GM23338 (cell line): ENCODE measurements around the gene MAST4. TPM values are rescaled to one million over a fixed set of nuclear protein-coding genes. Genes with fewer than 3 reads are reported as not detected.

Experiments used
- ATAC-seq: fragments of 200-7000 bp; cut with Tn5 transposase; 3 replicates; pipeline ENCODE4 v1.9.1; 2020
- DNase-seq: peaks from one replicate; pipeline ENCODE4 v3.0.0-alpha.2; 2015; ENCODE audit warnings: low spot score
- H2AFZ ChIP-seq: fragments of 200-600 bp; sonication (generic); 2 replicates; pipeline ENCODE4 v1.8.0; 2016; ENCODE audit warnings: antibody characterized with exemption, mild to moderate bottlenecking, moderate library complexity
- H3F3A ChIP-seq: fragments of 200-600 bp; sonication (generic); replicated peaks from 2 replicates; pipeline ENCODE4 v1.8.0; 2017; ENCODE audit warnings: antibody characterized with exemption, mixed run types, low read depth
- H3K27ac ChIP-seq: fragments of 200-600 bp; sonication (generic); 2 replicates; pipeline ENCODE4 v1.6.1; 2016; ENCODE audit warnings: low read depth
- H3K27me3 ChIP-seq: fragments of 200-600 bp; sonication (generic); 2 replicates; pipeline ENCODE4 v1.8.0; 2016; ENCODE audit warnings: mild to moderate bottlenecking, mixed run types, moderate library complexity; ENCODE audit not compliant: insufficient read depth
- H3K36me3 ChIP-seq: fragments of 200-600 bp; sonication (generic); 2 replicates; pipeline ENCODE4 v1.8.0; 2016; ENCODE audit warnings: mild to moderate bottlenecking; ENCODE audit not compliant: insufficient read depth
- H3K4me1 ChIP-seq: fragments of 200-600 bp; sonication (generic); 2 replicates; pipeline ENCODE4 v1.8.0; 2016; ENCODE audit warnings: mild to moderate bottlenecking, moderate library complexity; ENCODE audit not compliant: insufficient read depth
- H3K4me2 ChIP-seq: fragments of 200-600 bp; sonication (generic); 2 replicates; pipeline ENCODE4 v1.7.1; 2017; ENCODE audit warnings: mixed run types
- H3K4me3 ChIP-seq: fragments of 200-600 bp; sonication (generic); 2 replicates; pipeline ENCODE4 v1.6.1; 2016; ENCODE audit warnings: mixed run types
- H3K79me2 ChIP-seq: fragments of 200-600 bp; sonication (generic); replicated peaks from 2 replicates; pipeline ENCODE4 v1.8.0; 2017; ENCODE audit warnings: mild to moderate bottlenecking; ENCODE audit not compliant: insufficient read depth
- H3K9me2 ChIP-seq: fragments of 200-600 bp; sonication (generic); 2 replicates; pipeline ENCODE4 v1.8.0; 2017; ENCODE audit not compliant: insufficient read depth
- H4K20me1 ChIP-seq: fragments of 200-600 bp; sonication (generic); replicated peaks from 2 replicates; pipeline ENCODE4 v1.8.0; 2017; ENCODE audit warnings: mild to moderate bottlenecking; ENCODE audit not compliant: insufficient read depth
- H3K27ac Mint-ChIP-seq: 2 replicates; pipeline ENCODE4 v1.8.0; 2020; ENCODE audit warnings: inconsistent platforms, mild to moderate bottlenecking, moderate library complexity, mixed read lengths
- H3K27me3 Mint-ChIP-seq: 3 replicates; pipeline ENCODE4 v1.8.0; 2022; ENCODE audit warnings: low read depth, mild to moderate bottlenecking, moderate library complexity, mixed read lengths, inconsistent platforms; ENCODE audit not compliant: insufficient read depth, poor library complexity
- H3K36me3 Mint-ChIP-seq: 3 replicates; pipeline ENCODE4 v1.8.0; 2021; ENCODE audit warnings: low read depth, mild to moderate bottlenecking, inconsistent platforms, moderate library complexity, mixed read lengths
- H3K4me1 Mint-ChIP-seq: 3 replicates; pipeline ENCODE4 v1.8.0; 2020; ENCODE audit warnings: mild to moderate bottlenecking, inconsistent platforms, mixed read lengths
- H3K4me3 Mint-ChIP-seq: 3 replicates; pipeline ENCODE4 v1.8.0; 2021; ENCODE audit warnings: moderate library complexity, mild to moderate bottlenecking, inconsistent platforms, mixed read lengths
- H3K9me3 Mint-ChIP-seq: 3 replicates; pipeline ENCODE4 v1.8.0; 2020; ENCODE audit warnings: moderate library complexity, mild to moderate bottlenecking, inconsistent platforms, mixed read lengths
- CREB1 ChIP-seq: fragments of 250-450 bp; sonication (Bioruptor Pico); IDR thresholded peaks from 2 replicates; pipeline ENCODE4 v1.5.0; 2020; ENCODE audit warnings: low read depth, mild to moderate bottlenecking, moderate library complexity
- EZH2phosphoT487 ChIP-seq: fragments of 200-600 bp; sonication (generic); IDR thresholded peaks from one replicate; pipeline ENCODE4 v1.8.1; 2018; ENCODE audit warnings: antibody characterized with exemption; ENCODE audit not compliant: unreplicated experiment
- JUNB ChIP-seq: IDR thresholded peaks from one replicate; pipeline ENCODE4 v1.6.1; 2016; ENCODE audit warnings: antibody characterized with exemption; ENCODE audit not compliant: unreplicated experiment
- NANOG ChIP-seq: IDR thresholded peaks from 2 replicates; pipeline ENCODE4 v1.6.1; 2016; ENCODE audit warnings: antibody characterized with exemption, borderline replicate concordance
- POLR2AphosphoS5 ChIP-seq: IDR thresholded peaks from 2 replicates; pipeline ENCODE4 v1.6.1; 2016; ENCODE audit warnings: antibody characterized with exemption, low read depth
- REST ChIP-seq: IDR thresholded peaks from one replicate; pipeline ENCODE4 v1.6.1; 2018; ENCODE audit warnings: antibody characterized with exemption; ENCODE audit not compliant: unreplicated experiment
- ZNF114 ChIP-seq: fragments of 250-450 bp; sonication (Bioruptor Pico); IDR thresholded peaks from 2 replicates; pipeline ENCODE4 v1.5.0; 2020; ENCODE audit warnings: mild to moderate bottlenecking, moderate library complexity
- polyA plus RNA-seq: library from polyadenylated mRNA; unstranded; fragments of >200 nt; fragmentation: Nextera tagmentation; extraction: Ambion mirVana; gene quantifications from 2 replicates; pipeline ENCODE4 v1.2.1, GENCODE V29; 2016
- total RNA-seq: library from RNA; depleted of rRNA; stranded (reverse); fragments of >200 nt; shearing (Covaris generic); gene quantifications from 2 replicates; pipeline ENCODE4 v1.2.3, GENCODE V29; 2014
- TF ChIP-seq, protein P1 (sequence below): IDR thresholded peaks from 2 replicates; pipeline ENCODE4 v1.6.1; 2016; ENCODE audit warnings: antibody characterized with exemption
- TF ChIP-seq, protein P2 (sequence below): fragments of 250-450 bp; sonication (Bioruptor Pico); IDR thresholded peaks from 2 replicates; pipeline ENCODE4 v1.5.0; 2020; ENCODE audit warnings: mild to moderate bottlenecking, moderate library complexity

MAST4 gene
- total and polyA plus RNA-seq, 2 experiments from 2014 or later, result 3.6 to 8.5 TPM

- Histone ChIP-seq H3K4me3 (no peak overlapping the region), H3K79me2 (no peaks in the 10 kb centered on the region), H2AFZ (no peak overlapping the region), H3K4me1 (peaks cover 6% of the 10 kb centered on the region; the same call in 1 of the 2 replicates), H3K4me2 (no peak overlapping the region), H3K27ac (no peak overlapping the region), H3F3A (no peaks in the 10 kb centered on the region), H3K27me3 (no peaks in the 10 kb centered on the region), H3K36me3 (no peaks in the 10 kb centered on the region), H3K9me2 (no peaks in the 10 kb centered on the region), H4K20me1 (no peaks in the 10 kb centered on the region)
- Mint-ChIP-seq H3K4me3 (no peak overlapping the region), H3K4me1 (peaks cover 21% of the 10 kb centered on the region), H3K27ac (no peak overlapping the region), H3K9me3 (no peaks in the 10 kb centered on the region), H3K36me3 (no peaks in the 10 kb centered on the region), H3K27me3 (peaks cover 5% of the 10 kb centered on the region)
- TF ChIP-seq NANOG, result no peak
- TF ChIP-seq, protein P1, sequence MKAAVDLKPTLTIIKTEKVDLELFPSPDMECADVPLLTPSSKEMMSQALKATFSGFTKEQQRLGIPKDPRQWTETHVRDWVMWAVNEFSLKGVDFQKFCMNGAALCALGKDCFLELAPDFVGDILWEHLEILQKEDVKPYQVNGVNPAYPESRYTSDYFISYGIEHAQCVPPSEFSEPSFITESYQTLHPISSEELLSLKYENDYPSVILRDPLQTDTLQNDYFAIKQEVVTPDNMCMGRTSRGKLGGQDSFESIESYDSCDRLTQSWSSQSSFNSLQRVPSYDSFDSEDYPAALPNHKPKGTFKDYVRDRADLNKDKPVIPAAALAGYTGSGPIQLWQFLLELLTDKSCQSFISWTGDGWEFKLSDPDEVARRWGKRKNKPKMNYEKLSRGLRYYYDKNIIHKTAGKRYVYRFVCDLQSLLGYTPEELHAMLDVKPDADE, result no peak
- no peak for TF ChIP-seq JUNB
- TF ChIP-seq CREB1 (CRISPR knock-in tag), result no peak
- no peak for TF ChIP-seq POLR2AphosphoS5
- TF ChIP-seq ZNF114, result no peak
- TF ChIP-seq REST, result no peak
- TF ChIP-seq, protein P2, sequence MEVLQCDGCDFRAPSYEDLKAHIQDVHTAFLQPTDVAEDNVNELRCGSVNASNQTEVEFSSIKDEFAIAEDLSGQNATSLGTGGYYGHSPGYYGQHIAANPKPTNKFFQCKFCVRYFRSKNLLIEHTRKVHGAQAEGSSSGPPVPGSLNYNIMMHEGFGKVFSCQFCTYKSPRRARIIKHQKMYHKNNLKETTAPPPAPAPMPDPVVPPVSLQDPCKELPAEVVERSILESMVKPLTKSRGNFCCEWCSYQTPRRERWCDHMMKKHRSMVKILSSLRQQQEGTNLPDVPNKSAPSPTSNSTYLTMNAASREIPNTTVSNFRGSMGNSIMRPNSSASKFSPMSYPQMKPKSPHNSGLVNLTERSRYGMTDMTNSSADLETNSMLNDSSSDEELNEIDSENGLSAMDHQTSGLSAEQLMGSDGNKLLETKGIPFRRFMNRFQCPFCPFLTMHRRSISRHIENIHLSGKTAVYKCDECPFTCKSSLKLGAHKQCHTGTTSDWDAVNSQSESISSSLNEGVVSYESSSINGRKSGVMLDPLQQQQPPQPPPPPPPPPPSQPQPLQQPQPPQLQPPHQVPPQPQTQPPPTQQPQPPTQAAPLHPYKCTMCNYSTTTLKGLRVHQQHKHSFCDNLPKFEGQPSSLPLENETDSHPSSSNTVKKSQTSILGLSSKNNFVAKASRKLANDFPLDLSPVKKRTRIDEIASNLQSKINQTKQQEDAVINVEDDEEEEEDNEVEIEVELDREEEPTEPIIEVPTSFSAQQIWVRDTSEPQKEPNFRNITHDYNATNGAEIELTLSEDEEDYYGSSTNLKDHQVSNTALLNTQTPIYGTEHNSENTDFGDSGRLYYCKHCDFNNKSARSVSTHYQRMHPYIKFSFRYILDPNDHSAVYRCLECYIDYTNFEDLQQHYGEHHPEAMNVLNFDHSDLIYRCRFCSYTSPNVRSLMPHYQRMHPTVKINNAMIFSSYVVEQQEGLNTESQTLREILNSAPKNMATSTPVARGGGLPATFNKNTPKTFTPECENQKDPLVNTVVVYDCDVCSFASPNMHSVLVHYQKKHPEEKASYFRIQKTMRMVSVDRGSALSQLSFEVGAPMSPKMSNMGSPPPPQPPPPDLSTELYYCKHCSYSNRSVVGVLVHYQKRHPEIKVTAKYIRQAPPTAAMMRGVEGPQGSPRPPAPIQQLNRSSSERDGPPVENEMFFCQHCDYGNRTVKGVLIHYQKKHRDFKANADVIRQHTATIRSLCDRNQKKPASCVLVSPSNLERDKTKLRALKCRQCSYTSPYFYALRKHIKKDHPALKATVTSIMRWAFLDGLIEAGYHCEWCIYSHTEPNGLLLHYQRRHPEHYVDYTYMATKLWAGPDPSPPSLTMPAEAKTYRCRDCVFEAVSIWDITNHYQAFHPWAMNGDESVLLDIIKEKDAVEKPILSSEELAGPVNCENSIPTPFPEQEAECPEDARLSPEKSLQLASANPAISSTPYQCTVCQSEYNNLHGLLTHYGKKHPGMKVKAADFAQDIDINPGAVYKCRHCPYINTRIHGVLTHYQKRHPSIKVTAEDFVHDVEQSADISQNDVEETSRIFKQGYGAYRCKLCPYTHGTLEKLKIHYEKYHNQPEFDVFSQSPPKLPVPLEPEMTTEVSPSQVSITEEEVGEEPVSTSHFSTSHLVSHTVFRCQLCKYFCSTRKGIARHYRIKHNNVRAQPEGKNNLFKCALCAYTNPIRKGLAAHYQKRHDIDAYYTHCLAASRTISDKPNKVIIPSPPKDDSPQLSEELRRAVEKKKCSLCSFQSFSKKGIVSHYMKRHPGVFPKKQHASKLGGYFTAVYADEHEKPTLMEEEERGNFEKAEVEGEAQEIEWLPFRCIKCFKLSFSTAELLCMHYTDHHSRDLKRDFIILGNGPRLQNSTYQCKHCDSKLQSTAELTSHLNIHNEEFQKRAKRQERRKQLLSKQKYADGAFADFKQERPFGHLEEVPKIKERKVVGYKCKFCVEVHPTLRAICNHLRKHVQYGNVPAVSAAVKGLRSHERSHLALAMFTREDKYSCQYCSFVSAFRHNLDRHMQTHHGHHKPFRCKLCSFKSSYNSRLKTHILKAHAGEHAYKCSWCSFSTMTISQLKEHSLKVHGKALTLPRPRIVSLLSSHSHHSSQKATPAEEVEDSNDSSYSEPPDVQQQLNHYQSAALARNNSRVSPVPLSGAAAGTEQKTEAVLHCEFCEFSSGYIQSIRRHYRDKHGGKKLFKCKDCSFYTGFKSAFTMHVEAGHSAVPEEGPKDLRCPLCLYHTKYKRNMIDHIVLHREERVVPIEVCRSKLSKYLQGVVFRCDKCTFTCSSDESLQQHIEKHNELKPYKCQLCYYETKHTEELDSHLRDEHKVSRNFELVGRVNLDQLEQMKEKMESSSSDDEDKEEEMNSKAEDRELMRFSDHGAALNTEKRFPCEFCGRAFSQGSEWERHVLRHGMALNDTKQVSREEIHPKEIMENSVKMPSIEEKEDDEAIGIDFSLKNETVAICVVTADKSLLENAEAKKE (CRISPR knock-in tag), result no peak
- TF ChIP-seq EZH2phosphoT487, result no peak
- no peak for DNase-seq
- no peak for ATAC-seq
Measured at GRCh38 chr5:66889524-66889923, 293.3 kb downstream of the MAST4 start.
